ENCODE data around the gene FOXP1.

Gene FOXP1

GRCh38 chr3:71168121-71168721, 415.3 kb downstream of the FOXP1 start:
- no peaks in the 10 kb centered on the region for H3K27me3 ChIP-seq (ENCODE audit: control insufficient read depth in 1 of 2, insufficient read depth in 2 of 2, low read length in 2 of 2)
- no peak overlapping the region for H3K4me3 ChIP-seq (ENCODE audit: low read length in 2 of 2)
- H3K9ac ChIP-seq (ENCODE audit: low read length in 2 of 2): peak overlapping the region in 1 of 2 donors; percentile 7
- H3K4me1 ChIP-seq (ENCODE audit: control insufficient read depth, insufficient read depth, low read length): no peaks in the 10 kb centered on the region
- H3K9me3 ChIP-seq (ENCODE audit: control insufficient read depth in 2 of 2, low read length in 2 of 2): no peaks in the 10 kb centered on the region
- no peak overlapping the region for H3K27ac ChIP-seq (ENCODE audit: low read length)
- H3K36me3 ChIP-seq (ENCODE audit: control insufficient read depth in 2 of 2, insufficient read depth in 2 of 2, low read length in 2 of 2): peaks cover 0 to 3% of the 10 kb centered on the region in 2 donors

GRCh38 chr3:71166339-71167240, 416.9 kb downstream of the FOXP1 start:
- Histone ChIP-seq H3K9me3 (ENCODE audit: control insufficient read depth in 2 of 2, low read length in 2 of 2) (no peaks in the 10 kb centered on the region), H3K27me3 (ENCODE audit: control insufficient read depth in 1 of 2, insufficient read depth in 2 of 2, low read length in 2 of 2) (no peaks in the 10 kb centered on the region), H3K4me3 (ENCODE audit: low read length in 2 of 2) (no peak overlapping the region), H3K9ac (ENCODE audit: low read length in 2 of 2) (no peak overlapping the region), H3K36me3 (ENCODE audit: control insufficient read depth in 2 of 2, insufficient read depth in 2 of 2, low read length in 2 of 2) (peaks cover 0 to 3% of the 10 kb centered on the region in 2 donors), H3K27ac (ENCODE audit: low read length) (no peak overlapping the region), H3K4me1 (ENCODE audit: control insufficient read depth, insufficient read depth, low read length) (no peaks in the 10 kb centered on the region)

- Histone ChIP-seq H3K4me3 (ENCODE audit: low read length in 2 of 2) (no peak overlapping the region), H3K9me3 (ENCODE audit: control insufficient read depth in 2 of 2, low read length in 2 of 2) (no peaks in the 10 kb centered on the region), H3K27me3 (ENCODE audit: control insufficient read depth in 1 of 2, insufficient read depth in 2 of 2, low read length in 2 of 2) (no peaks in the 10 kb centered on the region), H3K36me3 (ENCODE audit: control insufficient read depth in 2 of 2, insufficient read depth in 2 of 2, low read length in 2 of 2) (peaks cover 0 to 3% of the 10 kb centered on the region in 2 donors), H3K27ac (ENCODE audit: low read length) (no peak overlapping the region), H3K9ac (ENCODE audit: low read length in 2 of 2) (no peak overlapping the region), H3K4me1 (ENCODE audit: control insufficient read depth, insufficient read depth, low read length) (no peaks in the 10 kb centered on the region)
Observed at GRCh38 chr3:71164881-71165280, 418.6 kb downstream of the FOXP1 start.

GRCh38 chr3:71163198-71163918, 420.2 kb downstream of the FOXP1 start:
- H3K4me3 ChIP-seq (ENCODE audit: low read length in 2 of 2): no peak overlapping the region
- H3K27ac ChIP-seq (ENCODE audit: low read length): no peak overlapping the region
- H3K36me3 ChIP-seq (ENCODE audit: control insufficient read depth in 2 of 2, insufficient read depth in 2 of 2, low read length in 2 of 2): peaks cover 0 to 3% of the 10 kb centered on the region in 2 donors
- H3K27me3 ChIP-seq (ENCODE audit: control insufficient read depth in 1 of 2, insufficient read depth in 2 of 2, low read length in 2 of 2): no peaks in the 10 kb centered on the region
- H3K9me3 ChIP-seq (ENCODE audit: control insufficient read depth in 2 of 2, low read length in 2 of 2): no peaks in the 10 kb centered on the region
- no peaks in the 10 kb centered on the region for H3K4me1 ChIP-seq (ENCODE audit: control insufficient read depth, insufficient read depth, low read length)
- H3K9ac ChIP-seq (ENCODE audit: low read length in 2 of 2): no peak overlapping the region

- Histone ChIP-seq H3K27ac (ENCODE audit: low read length) (no peak overlapping the region), H3K9me3 (ENCODE audit: control insufficient read depth in 2 of 2, low read length in 2 of 2) (no peaks in the 10 kb centered on the region), H3K9ac (ENCODE audit: low read length in 2 of 2) (no peak overlapping the region), H3K4me1 (ENCODE audit: control insufficient read depth, insufficient read depth, low read length) (no peaks in the 10 kb centered on the region), H3K27me3 (ENCODE audit: control insufficient read depth in 1 of 2, insufficient read depth in 2 of 2, low read length in 2 of 2) (no peaks in the 10 kb centered on the region), H3K36me3 (ENCODE audit: control insufficient read depth in 2 of 2, insufficient read depth in 2 of 2, low read length in 2 of 2) (peaks cover 0 to 3% of the 10 kb centered on the region in 2 donors), H3K4me3 (ENCODE audit: low read length in 2 of 2) (no peak overlapping the region)
Observed at GRCh38 chr3:71162221-71162620, 421.3 kb downstream of the FOXP1 start.

GRCh38 chr3:71160785-71161546, 422.6 kb downstream of the FOXP1 start:
- H3K36me3 ChIP-seq (ENCODE audit: control insufficient read depth in 2 of 2, insufficient read depth in 2 of 2, low read length in 2 of 2): no peaks in the 10 kb centered on the region
- H3K4me1 ChIP-seq (ENCODE audit: control insufficient read depth, insufficient read depth, low read length): no peaks in the 10 kb centered on the region
- no peak overlapping the region for H3K4me3 ChIP-seq (ENCODE audit: low read length in 2 of 2)
- H3K9ac ChIP-seq (ENCODE audit: low read length in 2 of 2): no peak overlapping the region
- H3K27ac ChIP-seq (ENCODE audit: low read length): no peak overlapping the region
- no peaks in the 10 kb centered on the region for H3K9me3 ChIP-seq (ENCODE audit: control insufficient read depth in 2 of 2, low read length in 2 of 2)
- H3K27me3 ChIP-seq (ENCODE audit: control insufficient read depth in 1 of 2, insufficient read depth in 2 of 2, low read length in 2 of 2): no peaks in the 10 kb centered on the region

- Histone ChIP-seq H3K9ac (ENCODE audit: low read length in 2 of 2) (no peak overlapping the region), H3K9me3 (ENCODE audit: control insufficient read depth in 2 of 2, low read length in 2 of 2) (no peaks in the 10 kb centered on the region), H3K36me3 (ENCODE audit: control insufficient read depth in 2 of 2, insufficient read depth in 2 of 2, low read length in 2 of 2) (no peaks in the 10 kb centered on the region), H3K27me3 (ENCODE audit: control insufficient read depth in 1 of 2, insufficient read depth in 2 of 2, low read length in 2 of 2) (no peaks in the 10 kb centered on the region), H3K4me3 (ENCODE audit: low read length in 2 of 2) (no peak overlapping the region), H3K27ac (ENCODE audit: low read length) (no peak overlapping the region), H3K4me1 (ENCODE audit: control insufficient read depth, insufficient read depth, low read length) (no peaks in the 10 kb centered on the region)
Observed at GRCh38 chr3:71156062-71156665, 427.4 kb downstream of the FOXP1 start.

GRCh38 chr3:71154846-71155245, 428.7 kb downstream of the FOXP1 start:
- no peaks in the 10 kb centered on the region for H3K9me3 ChIP-seq (ENCODE audit: control insufficient read depth in 2 of 2, low read length in 2 of 2)
- H3K4me3 ChIP-seq (ENCODE audit: low read length in 2 of 2): no peak overlapping the region
- H3K27ac ChIP-seq (ENCODE audit: low read length): no peak overlapping the region
- no peaks in the 10 kb centered on the region for H3K4me1 ChIP-seq (ENCODE audit: control insufficient read depth, insufficient read depth, low read length)
- H3K36me3 ChIP-seq (ENCODE audit: control insufficient read depth in 2 of 2, insufficient read depth in 2 of 2, low read length in 2 of 2): no peaks in the 10 kb centered on the region
- no peak overlapping the region for H3K9ac ChIP-seq (ENCODE audit: low read length in 2 of 2)
- H3K27me3 ChIP-seq (ENCODE audit: control insufficient read depth in 1 of 2, insufficient read depth in 2 of 2, low read length in 2 of 2): no peaks in the 10 kb centered on the region

- Histone ChIP-seq H3K4me1 (ENCODE audit: control insufficient read depth, insufficient read depth, low read length) (no peaks in the 10 kb centered on the region), H3K4me3 (ENCODE audit: low read length in 2 of 2) (no peak overlapping the region), H3K9me3 (ENCODE audit: control insufficient read depth in 2 of 2, low read length in 2 of 2) (no peaks in the 10 kb centered on the region), H3K27ac (ENCODE audit: low read length) (no peak overlapping the region), H3K27me3 (ENCODE audit: control insufficient read depth in 1 of 2, insufficient read depth in 2 of 2, low read length in 2 of 2) (no peaks in the 10 kb centered on the region), H3K9ac (ENCODE audit: low read length in 2 of 2) (no peak overlapping the region), H3K36me3 (ENCODE audit: control insufficient read depth in 2 of 2, insufficient read depth in 2 of 2, low read length in 2 of 2) (no peaks in the 10 kb centered on the region)
Observed at GRCh38 chr3:71153713-71154112, 429.8 kb downstream of the FOXP1 start.

GRCh38 chr3:71152892-71153265, 430.6 kb downstream of the FOXP1 start:
- Histone ChIP-seq H3K36me3 (ENCODE audit: control insufficient read depth in 2 of 2, insufficient read depth in 2 of 2, low read length in 2 of 2) (no peaks in the 10 kb centered on the region), H3K27ac (ENCODE audit: low read length) (no peak overlapping the region), H3K9me3 (ENCODE audit: control insufficient read depth in 2 of 2, low read length in 2 of 2) (no peaks in the 10 kb centered on the region), H3K4me3 (ENCODE audit: low read length in 2 of 2) (no peak overlapping the region), H3K4me1 (ENCODE audit: control insufficient read depth, insufficient read depth, low read length) (no peaks in the 10 kb centered on the region), H3K27me3 (ENCODE audit: control insufficient read depth in 1 of 2, insufficient read depth in 2 of 2, low read length in 2 of 2) (no peaks in the 10 kb centered on the region), H3K9ac (ENCODE audit: low read length in 2 of 2) (no peak overlapping the region)

Data from stomach smooth muscle (tissue), 2 donors.